Eye (tissue), 1 donor: ENCODE data around the gene TAB2.
"Not testable (repeated sequence)": the region's sequence is repeated elsewhere in the genome, so short reads cannot be mapped to it uniquely, and the experiment has no call there.

Experiments
- DNase-seq: peaks from one replicate; pipeline ENCODE4 v3.0.0-alpha.2; 2015

The TAB2 gene

DNA sequence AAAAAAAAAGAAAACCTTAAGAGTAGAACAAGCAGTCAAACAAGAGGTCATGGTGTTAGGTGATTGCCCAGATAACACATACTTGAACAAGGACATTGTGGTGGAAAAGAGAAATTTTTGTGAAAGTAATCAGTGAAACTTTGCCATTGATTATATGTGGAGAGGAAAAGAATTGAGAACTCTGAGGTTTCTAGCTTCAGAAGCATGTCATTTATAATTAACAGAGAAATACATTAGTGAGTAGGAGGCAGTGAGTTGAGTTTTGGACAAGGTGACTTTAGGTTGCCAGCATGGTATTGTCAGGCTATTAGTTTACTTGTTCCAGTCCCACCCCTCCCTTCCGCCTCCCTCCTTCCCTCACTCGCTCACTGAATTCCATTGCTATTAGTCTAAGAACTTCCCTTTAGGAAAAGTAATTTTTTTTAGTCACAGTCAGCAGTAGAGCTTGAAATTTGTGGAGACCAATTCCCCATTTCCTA, 17.2 kb downstream of the TAB2 start:
- DNase-seq: no peak

DNA sequence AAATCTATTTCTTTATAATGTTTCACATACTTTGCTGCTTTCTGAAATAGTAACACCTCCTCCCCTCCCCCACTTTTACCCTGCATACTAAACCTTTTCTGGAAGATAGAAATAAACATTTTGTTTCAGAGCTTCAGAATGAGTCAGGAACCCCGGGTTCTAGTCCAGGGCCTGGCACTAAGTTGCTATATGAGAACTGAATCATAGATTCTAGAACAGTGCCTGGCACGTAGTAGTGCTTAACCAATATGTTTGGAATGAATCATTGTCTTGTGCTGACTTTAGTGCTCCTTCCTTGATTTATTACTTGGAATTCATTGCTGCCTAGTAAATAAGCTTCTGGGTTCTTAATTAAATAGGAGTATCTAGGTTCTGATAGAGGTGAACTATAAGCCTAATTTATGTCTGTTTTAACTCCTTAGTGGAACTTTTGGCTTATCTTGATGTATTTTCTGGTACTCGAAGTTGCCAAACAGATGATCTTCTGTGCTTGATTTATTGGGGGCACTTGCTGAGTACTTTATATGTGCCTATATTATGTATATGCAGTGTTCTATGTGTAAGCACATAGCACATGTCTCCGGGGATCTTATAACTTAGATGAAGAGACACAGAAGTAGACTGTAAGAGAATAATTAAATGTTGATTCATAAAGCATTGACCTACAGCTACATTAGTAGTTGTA, 18.6 kb downstream of the TAB2 start:
- no peak for DNase-seq

DNA sequence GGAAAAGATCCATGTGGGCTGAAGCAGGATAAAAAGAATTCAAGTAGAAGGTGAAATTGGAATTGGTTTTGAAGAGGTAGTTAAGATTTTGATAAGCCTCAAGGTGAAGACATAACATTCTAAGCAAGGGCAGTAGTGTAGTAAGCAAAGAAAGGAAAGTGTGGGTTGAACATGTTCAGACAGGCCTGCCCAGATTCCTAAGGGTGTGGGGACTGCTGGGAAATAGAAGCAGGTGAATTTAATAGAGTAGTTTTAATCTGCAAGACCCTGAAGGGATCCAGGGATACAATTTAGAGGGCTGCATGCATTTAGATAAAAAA, 19.1 kb downstream of the TAB2 start:
- no peak for DNase-seq

DNA sequence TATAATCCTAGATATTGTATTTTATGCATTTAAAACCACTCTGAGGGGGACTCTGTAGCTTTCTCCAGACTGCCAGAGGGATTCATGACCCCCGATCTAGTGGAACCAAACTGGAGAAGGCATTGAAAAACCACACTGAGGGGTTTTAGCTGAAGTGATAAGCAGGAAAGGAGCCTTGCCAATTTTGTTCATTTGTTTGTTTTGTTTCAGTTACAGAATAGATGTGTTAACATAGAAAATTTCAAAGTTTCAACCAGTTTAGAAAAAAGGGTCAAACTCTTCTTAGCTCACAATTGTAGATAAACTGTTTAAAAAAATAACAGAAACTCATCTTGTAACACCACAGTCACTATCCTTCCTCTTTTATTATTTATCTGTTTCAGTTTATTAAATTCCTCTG, 19.8 kb downstream of the TAB2 start:
- DNase-seq: no peak

DNA sequence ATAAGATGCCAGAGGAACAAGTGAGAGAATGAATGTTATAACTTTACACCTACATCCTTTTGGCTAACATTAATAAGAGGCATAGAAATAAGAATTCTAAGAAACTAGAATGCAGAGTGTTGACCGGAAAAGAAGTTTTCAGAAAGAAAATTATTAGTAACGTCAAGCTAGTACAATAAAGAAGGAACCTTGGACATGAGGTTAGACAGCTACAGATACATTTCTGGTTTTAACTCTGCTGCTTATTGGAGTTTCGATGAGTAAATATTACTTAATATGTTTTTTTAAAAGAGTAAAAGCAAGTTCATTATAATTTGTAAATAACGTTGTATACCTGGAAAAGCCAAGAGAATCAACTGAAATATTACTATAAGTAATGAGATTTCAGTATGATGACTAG, 22.7 kb downstream of the TAB2 start:
- DNase-seq: no peak

DNA sequence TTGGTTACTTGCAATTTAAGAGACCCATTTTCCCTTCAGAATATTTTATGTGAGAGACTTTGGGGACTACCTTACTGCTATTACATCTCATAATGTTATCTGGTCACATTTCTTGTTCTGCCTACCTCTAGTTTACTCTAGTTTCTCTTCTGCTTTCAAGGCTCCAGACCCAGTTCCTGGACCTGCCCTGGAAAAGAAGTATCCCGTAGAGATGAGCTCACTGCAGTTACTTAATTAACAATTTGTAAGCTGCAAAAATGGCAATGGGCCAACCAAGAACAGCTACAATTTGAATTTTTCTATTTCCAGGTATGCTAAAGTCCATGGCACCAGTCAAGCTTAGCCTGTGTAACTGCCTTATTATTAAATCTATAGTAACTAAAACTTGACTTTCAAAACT, 25.0 kb downstream of the TAB2 start:
- DNase-seq: no peak

DNA sequence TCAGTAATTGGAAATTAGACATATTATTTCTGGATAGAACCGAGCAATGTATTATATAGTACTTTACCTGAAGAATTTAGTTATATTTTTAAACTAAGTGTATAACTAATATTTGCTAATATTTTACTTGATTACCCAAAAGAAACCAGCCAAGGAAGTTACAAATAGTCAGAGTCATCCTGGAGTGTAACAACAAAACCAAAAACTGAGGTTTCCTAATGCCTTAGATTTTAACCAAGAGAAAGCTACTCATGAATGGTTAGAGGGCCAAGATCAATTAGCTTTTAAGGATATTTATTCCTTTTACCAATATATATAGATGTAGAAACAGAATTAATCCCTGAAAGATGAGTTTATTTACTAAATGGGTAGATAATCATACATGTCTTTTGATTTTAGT, 26.0 kb downstream of the TAB2 start:
- DNase-seq: no peak

DNA sequence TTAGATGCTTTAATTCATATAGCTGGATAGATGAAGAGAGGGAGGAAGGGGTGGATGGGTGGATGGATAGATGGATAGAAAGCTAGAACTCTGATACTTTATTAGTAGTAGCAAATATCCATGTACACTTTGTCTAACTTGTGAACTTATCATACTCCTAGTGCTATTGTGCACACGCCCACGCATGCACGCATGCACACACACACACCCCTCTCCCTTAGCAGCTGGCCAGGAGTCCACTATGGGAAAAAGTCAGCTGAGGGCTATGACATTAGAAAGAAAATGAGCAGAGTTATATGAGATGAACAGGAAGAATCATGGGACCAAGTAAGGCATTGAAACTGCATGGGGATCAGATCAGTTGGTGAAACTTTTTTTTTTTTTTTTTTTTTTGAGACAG, 28.6 kb downstream of the TAB2 start:
- DNase-seq: no peak

DNA sequence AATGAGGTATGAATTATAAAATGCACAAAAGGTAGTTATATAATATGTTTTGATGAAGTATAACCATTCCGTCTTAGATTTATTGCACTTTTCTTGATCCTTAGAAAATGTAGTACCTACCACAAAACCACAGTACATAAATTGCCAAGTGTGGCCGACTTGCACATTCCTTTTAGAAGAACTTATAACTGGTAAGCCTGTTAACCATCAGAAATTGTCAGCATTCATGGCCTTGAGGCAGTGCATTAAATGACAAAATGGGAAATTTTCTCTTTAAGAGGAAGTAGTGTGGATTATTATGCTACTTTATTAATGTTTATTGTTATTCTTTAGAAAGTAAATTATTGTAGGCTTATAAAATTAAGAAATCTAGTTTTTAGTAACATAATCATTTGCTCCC, 29.6 kb downstream of the TAB2 start:
- no peak for DNase-seq

DNA sequence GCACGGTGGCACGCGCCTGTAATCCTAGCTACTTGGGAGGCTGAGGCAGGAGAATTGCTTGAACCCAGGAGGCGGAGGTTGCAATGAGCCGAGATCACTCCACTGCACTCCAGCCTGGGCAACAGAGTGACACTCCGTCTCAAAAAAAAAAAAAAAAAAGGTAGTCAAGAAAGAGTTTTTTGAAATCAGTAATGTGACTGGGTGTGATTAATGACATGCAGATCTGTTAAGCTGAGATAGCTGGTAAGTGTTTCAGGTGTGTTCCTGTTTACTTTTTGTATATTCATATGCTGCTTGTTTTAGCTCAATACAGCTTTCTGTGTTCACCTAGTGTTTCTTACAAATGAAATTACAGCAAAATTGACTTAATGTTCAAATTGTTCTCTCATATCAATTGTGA, 31.8 kb downstream of the TAB2 start:
- not testable (repeated sequence) for DNase-seq

DNA sequence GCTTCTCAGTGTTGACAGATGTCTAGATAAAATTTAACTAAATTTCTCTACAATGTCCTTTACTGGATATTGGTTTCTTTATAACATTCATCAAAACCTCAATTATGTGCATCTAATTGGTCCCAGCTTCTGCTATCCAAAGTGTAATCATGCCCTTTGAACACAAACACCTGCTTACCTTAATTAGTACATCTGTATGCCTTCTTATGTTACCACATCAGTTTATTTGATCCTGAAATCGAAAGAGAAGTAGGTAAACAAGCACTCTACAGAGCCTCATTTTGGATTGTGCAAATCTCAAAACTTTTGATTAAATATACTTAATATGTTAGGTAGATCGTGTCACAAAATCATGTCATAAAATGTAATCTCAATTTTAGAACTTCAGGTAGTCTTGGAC, 36.5 kb downstream of the TAB2 start:
- no peak for DNase-seq

DNA sequence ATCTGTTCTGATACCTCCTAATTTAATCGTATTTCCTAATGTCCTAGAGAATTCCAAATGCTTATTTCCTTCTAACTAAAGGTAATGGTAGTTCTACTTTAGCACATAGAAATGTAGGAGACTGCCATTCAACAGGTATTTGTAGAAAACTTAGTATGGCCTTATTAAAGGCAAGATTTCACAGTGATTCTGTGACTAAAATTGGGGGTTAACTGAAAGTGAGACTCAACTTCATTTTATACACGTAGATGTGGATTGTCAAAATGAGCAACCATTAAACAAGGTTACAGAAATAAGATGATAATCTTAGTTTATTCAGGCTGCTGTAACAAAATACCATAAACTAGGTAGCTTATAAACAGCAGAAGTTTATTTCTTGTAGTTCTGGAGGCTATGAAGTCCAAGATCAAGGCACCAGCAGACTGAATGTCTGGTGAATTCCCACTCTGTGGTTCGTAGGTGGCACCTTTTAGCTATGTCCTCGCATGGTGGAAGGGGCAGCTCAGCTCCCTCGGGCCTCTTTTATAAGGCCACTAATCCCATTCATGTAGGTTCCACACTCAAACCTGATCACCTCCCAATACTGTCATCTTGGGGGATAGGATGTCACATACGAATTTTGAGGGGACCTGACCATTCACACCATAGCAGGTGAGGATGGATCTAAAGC, 38.7 kb downstream of the TAB2 start:
- DNase-seq: no peak

DNA sequence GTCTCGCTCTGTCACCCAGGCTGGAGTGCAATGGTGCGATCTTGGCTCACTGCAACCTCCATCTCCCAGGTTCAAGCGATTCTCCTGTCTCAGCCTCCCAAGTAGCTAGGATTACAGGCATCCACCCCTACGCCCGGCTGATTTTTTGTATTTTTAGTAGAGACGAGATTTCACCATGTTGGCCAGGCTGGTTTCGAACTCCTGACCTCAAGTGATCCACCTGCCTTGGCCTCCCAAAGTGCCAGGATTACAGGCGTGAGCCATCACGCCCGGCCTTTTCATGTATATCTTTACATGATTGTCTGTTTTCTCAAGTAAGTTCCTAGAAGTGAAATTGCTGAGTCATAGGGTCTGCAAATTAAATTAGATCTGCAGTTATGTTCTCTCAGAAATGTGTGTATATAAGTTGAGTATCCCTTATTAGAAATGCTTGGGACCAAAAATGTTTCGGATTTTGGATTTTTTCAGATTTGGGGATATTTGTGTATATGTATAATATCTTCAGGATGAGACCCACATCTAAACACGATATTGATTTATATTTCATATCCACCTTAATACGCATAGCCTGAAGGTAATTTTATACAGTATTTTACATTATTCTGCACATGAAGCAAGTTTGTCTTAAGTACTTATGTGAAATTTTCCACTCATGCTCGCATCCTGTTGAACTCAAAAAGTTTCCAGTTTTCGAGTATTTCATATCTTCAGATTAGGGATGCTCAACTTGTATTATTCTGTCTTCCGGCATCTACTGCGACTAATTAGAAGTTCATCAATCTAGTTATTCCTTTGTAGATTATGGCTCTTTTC, 40.4 kb downstream of the TAB2 start:
- no peak for DNase-seq

DNA sequence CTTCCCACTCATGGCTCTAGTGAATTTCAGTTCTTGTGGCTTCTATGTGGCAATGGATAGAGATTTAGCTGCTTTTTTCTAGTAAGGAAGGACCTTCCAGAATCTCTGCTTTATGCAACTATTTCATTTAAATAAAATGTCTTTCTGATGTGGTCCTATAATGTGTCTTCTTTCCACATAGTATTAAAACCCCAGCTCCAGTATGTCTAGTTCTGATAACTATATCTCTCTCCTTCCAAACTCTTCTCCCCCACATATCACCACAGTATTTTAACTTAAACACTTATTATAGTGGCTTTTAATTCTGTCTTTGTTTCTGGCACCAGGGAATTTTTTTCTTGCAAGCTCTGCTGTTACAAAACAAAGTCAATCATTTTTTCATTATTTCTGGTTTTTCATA, 41.9 kb downstream of the TAB2 start:
- DNase-seq: no peak

DNA sequence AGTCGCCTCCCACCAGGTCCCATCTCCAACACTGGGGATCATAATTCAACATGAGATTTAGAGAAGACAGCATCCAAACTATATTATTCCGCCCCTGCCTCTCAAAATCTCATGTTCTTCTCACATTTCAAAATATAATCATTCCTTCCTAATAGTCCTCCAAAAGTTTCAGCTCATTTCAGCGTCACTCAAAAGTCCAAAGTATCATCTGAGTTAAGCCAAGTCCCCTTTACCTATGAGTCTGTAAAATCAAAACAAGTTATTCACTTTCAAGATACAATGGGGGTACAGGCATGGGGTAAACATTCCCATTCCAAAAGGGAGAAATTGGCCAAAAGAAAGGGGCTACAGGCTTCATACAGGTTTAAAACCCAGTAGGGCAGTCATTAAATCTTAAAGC, 43.0 kb downstream of the TAB2 start:
- DNase-seq: no peak

DNA sequence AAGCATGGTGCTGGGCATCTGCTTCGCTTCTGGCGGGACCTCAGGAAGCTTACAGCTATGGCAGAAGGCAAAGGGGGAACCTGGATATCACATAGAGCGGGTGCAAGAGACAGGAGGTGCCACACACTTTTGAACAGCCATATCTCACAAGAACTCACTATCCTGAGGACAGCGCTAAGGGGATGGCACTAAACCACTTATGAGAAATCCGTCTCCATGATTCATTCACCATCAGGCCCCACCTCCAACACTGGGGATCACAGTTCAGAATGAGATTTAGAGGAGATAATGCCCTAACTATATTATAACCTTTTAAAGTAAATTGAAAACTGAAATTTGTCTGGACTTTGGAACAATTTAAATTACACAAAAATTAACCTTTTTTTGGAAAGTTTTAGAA, 44.8 kb downstream of the TAB2 start:
- no peak for DNase-seq

DNA sequence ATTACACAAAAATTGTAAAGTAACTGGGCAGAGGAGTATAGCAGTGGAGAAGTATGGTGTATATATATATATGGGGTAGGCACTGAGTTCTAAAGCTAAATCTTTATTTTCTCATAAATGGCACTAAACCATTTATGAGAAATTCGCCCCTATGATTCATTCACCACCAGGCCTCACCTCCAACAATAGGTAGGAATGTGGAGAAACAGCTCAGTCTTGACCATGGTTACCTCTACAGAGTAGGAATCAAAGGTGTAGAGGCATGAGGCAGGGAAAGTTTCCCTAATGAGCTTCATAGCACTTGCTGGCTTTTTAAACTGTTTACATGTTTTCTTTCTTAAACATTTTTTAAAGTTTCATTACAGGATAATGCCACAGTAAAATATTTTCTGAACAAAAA, 45.6 kb downstream of the TAB2 start:
- no peak for DNase-seq

DNA sequence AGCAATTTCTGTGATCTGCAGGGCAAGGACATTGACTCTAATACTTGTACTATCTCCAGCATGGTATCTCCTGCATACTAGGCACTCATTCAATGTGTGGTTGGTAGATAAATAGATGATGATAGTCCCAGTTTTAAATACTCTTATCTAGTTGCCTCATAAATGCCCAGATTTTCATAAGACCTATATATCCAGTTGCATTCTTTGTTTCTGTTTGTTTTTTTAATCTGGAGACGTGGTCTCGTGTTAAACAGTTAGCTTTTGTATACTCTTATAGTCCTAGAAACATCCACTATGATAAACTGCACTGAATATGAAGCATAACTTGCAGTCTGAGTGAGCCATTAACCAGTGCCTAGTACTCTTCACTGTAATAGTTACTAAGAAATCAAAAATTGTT, 47.0 kb downstream of the TAB2 start:
- no peak for DNase-seq

DNA sequence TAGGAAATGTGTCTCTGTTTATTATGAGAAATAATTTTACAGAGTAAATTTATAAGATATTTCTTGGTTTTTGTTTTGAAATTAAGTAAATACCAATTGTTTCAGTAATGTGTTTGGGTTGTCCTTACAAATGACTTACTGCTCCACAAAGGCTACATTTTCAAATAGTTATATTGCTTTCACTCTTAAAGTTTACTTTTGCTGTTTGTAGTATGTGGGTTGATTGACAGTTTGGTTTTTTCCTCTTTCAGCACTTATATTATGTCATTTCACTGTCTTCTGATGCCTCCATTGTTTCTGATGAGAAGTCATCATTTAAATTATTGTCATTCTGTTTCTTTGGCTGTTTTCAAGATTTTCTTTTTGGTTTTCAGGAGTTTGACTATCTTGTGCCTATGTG, 47.7 kb downstream of the TAB2 start:
- no peak for DNase-seq

DNA sequence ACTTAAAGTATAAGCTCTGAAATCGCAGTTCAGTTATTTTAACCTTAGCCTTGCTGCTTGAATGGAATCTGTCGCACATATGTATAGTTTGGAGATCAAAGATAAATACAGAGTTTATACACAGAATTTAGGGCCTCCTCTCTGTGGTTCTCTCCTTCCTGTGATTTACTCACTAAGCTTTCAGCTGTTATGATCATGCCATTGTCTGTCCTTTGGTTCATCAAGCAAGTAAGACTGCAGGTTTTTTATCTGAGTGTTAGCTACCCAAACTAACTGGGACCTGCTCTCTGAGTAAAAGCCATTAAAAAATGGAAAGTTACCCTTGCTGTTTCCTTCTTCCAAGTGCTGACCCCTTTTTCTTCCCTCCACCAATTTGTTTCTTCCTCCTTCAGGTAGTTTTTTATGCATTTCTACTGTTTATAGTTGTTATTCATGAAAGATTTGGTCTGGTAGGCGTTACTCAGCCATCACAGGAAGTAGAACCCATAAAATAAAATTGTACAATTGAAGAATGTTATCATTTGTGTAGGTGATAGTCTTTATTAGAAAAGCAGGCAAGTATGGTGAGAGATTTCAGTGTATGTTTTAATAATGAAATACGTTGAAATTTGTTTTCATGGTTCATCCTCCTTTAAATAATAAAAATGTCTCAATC, 48.9 kb downstream of the TAB2 start:
- DNase-seq: no peak

DNA sequence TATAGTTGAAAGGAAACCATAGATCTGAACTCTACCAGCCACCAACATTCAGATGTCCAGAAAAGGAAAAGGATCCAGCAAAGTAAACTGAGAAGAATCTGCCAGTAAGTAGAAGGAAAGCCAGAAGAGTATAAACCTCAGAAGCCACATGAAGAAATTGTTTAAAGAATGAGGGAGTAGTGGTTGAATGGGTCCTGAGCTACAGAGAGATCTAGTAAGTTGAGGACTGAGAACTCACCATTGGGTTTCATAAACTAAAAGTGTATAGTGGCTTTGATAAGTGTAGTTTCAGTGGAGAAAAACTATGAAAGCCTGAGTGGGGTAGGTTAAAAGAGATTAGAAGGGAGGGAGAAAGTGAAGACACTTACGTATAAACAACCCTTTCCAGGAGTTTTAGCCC, 50.6 kb downstream of the TAB2 start:
- no peak for DNase-seq

DNA sequence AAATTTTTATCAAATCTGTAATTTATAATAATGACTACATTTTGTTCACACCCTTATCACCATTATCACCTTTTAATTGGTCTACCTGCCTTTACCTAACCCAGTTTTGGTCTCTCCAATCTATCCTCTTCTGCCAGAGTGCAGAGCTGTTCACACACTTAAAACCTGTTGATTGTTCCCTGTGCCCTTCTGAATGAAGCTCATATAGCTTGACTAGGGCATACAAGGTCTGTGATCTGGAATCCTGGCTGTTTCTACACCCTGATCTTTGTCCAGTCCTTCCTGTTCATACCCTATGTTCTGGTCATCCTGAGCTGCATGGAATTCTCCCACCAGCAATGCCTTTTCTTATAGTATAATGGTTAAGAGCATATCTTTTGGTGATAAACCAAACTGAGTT, 53.6 kb downstream of the TAB2 start:
- DNase-seq: no peak

DNA sequence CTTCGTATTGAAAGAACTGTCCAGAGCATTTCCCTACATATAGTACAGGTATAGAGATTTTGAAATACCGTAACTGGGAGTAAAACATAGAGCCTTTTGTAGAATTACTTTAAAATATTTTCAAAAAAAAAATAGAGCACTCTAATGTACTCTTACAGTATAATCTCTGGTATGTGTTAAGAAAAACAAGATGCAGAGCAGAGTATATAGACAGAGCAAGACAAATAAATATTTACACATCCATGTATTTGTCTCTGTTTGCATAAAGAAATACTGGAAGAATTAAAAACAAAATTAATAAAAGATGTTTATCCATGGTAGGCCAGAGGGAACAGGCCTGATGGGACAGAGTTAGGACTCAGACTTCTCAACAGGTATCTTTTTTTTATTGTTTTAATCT, 54.5 kb downstream of the TAB2 start:
- no peak for DNase-seq

DNA sequence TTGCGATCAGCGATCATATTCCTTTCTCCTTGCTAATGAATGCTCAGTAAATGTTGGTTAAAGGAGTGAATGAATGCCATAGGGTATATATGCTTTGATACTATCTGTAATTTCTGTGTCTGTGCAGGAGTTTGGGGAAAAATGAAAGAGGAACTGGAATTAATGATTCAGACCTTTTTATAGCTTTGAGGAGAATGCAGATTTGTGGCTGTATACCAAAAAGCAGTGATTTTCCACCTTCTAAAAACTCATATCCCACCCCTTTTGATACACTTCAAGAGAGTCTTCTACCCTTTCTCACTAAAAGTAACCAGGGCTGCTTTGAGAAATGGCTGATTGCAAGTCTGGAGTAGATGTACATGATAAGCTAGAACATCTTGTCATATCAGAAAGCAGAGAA, 56.0 kb downstream of the TAB2 start:
- DNase-seq: no peak
